Liver (tissue), 3 donors: ENCODE data around the gene CDH16.

Source experiments
- CTCF ChIP-seq: fragments of 150-350 bp; IDR thresholded peaks from 2 replicates; pipeline ENCODE4 v1.5.1; 2017; ENCODE audit warnings: improper control_type of control experiment, low read depth, low read length; ENCODE audit not compliant: missing input control
- FOXA1 ChIP-seq: IDR thresholded peaks from 2 replicates; pipeline ENCODE4 v1.6.1; 2016; ENCODE audit warnings: antibody characterized with exemption
- RXRA ChIP-seq, 2 donors: IDR thresholded peaks; 2 replicates each; pipeline ENCODE4 v1.6.1; 2017 to 2018; ENCODE audit warnings: antibody characterized with exemption in 2 of 2, mild to moderate bottlenecking in 1 of 2
- donor health status: healthy.
- donor health status: healthy.

DNA sequence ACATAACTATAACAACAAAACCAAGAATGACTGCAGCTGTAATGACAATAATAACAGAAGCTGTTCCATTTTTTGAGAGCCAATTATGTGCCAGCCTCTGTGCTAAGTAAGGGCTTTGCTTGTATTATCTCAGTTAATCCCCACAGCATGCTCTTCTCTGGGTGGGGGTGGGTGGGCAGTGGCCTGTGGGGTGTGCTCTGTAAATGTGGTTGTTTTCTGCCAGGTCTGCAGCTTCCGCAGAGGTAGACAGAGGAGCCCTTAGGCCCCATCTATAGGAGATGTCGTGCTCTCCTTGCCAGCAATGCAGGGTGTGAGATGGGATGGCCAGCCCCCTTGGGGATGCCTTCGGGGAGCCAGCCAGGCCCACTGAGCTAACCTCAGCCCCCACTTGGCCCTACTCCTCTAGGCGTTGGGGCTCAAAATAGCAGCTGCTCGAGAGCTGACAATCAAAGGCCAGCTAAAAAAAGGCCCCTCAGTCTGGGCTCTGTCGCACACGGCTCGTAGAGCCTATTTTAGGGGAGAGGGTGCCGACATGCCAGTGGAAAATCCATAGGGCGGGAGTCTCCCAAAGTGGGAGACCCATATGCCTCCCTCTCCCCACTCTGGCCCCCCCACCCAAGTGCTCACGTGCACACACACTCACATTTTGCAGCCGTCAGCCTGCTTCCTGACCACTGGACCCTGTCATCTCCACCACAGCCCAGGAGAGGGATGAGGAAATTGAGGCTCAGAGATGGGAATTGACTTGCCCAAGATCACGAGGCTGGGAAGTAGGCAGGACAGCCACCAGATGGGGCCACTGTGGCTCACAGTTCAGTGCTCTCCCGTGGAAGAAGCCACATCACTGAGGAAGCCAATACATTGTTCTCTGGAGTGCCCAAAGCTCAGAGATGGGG lies 15.8 kb downstream of the CDH16 start:
- TF ChIP-seq FOXA1 (no peak), CTCF (no peak), RXRA (IDR thresholded peaks at IDR 0.05) (no peak)
